Germinal center (tissue), 1 donor: ENCODE measurements around the gene INPP4B.
A peak's percentile ranks its signal among the peaks of the same experiment; 100 is the strongest.

Experiments
- DNase-seq: peaks from one replicate; pipeline ENCODE4 v3.0.0; 2012; ENCODE audit warnings: mixed read lengths, low spot score

Gene INPP4B

DNA sequence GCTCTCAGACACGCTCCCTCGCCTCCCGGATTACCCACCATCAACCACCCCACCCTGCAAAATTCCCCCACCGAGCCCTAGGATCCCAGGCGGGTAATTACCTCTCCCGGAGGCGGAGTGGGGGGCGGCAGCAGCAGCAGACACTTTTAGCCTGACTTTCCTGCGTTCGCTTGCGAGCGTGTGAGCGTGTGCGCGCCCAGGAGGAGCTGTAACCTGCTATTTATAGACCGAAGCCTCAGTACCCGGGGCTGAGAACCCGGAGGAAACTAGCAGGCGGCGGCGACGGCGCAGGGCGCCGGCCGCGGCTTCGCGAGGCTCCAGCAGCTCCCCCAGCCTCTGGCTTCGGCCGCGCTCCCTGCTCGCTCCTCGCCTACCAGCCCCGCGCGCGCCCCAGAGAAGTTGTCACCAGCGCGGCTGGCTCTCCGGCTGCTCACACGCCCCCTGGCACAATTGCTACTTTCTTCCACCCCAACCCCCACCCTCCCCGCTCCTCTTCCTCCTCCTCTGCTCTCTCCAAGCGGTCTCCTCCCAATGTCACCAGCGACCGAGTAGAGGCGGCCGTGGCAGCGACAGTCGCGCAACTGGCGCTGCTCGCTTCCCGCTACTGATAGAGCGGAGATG, at the start of gene INPP4B:
INPP4B (minus strand) TSS at position 194 of the 621 bp plus-strand sequence.
- DNase-seq = peak; percentile 2

DNA sequence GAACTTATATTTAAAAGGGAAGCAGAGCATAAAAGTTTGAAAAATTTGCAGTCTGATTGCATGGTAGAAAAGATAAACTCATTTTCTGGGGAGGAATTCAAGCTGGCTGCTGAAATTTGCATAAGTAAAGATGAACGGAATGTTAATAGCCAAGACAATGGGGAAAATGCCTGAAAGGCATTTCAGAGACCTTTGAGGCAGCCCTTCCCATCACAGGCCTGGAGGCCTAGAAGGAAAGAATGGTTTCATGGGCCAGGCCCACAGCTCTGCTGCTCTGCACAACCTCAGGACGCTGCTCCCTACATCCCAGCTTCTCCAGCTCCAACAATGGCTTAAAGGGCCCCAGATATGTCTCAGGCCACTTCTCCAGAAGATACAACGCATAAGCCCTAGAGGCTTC, 46.9 kb upstream of the INPP4B start:
- DNase-seq = no peak

DNA sequence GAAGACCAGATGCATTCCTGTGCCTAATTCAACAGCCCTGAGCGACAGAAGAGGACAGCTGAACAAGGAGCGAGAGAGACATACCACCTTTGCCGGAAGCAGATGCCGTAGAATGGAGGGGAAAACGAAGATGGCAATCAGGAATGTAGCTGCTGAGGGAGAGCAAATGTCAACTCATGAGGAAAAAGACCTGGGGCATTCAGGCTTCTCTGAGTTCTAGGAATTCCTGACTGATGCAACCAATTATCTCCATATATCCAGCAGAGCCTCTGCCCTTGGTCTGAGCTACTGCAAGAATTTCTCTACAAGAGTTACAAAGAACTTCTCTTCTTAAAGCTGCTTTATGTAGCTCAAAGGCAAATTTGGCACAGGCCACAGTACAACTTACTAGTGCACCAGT, 40.5 kb upstream of the INPP4B start:
- no peak for DNase-seq

DNA sequence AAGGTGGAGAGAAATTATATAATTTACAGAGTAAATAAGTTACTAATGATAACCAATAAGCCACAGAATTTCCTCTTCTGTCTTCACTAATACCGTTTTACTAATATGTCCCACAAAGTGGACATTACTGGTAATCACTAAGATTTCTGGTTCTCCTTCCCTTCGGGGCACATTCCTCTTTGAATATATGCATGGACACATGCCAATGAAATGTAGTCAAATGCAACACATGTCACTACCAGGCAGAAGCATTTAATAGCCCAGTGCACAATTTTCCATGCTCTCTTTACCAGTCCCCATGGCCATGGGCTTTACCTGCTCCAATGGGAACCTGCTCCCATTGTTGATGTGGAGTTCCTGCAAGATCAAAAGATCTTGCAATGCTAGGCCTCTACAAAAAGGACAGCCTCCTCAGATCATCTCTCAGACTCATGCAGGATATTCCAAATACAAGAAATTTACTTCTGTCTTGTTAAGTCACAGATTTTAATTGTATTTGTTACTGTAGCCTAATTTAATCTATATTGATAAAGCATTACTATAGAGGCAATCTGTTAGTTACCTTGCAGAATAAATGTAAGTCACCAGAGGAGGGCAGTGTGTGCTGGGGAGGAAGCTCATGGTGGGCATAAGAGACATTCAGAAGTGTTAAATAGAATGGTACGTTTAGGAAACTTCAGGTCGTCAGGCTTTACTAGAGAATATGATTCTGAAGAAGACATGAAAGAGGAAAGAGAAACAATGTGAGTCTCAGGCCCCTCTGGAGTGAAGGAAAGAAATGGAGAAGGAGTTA, 37.1 kb upstream of the INPP4B start:
- DNase-seq = no peak

DNA sequence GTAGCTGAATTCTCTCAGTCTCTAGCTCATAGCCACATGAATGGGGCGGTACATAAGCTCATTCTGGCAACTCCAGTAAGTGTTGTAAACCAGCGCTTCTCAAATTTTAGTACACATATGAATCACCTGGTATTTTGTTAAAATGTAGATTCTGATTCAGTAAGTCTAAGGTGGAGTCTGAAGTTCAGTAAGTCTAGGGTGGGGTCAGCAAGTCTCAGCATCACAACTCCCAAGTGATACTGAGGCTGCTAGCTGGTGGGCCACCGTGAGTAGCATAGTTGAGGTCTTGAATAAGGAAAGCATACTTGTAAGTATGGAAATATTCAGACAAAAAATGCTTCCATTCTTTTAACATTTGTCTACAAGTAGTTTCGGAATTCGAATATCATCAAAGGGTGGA, 36.1 kb upstream of the INPP4B start:
- no peak for DNase-seq

DNA sequence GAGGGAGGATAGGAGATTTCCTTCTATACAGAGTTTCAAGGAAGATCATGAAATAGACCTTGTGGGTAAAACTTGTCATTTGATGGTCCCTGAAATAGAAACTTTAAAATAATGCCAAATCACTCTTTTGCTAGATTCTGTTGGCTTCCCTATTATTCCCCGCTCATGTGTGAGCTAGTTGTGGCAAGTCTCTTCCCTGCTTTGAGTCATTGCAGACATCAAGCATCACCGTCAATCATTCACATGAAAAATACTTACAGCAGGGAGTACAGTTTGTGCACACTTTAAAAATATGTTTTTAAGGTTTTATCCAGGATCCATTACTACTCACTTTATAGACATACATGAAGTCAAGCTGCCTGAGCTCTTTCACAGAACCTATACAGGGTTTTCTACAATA, 35.2 kb upstream of the INPP4B start:
- DNase-seq = no peak

DNA sequence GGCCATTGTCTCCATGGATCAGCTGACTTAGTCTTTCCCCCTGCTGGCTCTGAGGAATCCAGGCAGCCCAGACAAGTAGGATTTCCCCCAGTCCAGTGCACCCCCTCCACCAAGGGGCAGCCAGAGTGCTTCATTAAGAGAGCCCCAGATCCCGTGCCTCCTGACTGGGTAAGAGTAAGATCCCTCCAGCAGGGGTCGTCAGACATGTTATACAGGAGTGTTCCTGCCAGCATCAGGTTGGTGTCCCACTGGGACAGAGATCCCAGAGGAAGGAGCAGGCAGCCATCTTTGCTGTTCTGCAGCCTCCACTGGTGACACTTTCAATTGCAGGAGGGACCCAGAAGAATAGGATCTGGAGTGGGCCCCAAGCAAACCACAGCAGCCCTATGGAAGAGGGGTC, 29.0 kb upstream of the INPP4B start:
- no peak for DNase-seq

DNA sequence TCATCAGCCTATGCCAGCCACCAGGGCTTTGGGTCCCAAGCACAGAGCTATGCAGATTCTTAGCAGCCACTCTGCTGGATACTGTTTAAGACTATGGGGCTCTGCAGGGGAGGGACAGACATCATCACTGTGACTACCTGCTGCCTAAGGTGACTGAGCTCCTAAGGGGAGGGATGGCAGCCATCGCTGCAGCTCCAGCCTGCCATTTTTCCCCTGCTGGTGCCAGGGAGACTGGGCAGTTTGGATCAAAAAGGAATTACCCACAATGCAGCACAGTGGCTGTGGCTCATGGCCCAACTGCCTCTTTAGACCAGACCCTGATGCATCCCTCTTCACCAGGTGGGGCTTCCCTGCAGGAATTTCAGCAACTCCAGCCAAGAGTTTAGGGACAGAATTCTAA, 28.6 kb upstream of the INPP4B start:
- no peak for DNase-seq

DNA sequence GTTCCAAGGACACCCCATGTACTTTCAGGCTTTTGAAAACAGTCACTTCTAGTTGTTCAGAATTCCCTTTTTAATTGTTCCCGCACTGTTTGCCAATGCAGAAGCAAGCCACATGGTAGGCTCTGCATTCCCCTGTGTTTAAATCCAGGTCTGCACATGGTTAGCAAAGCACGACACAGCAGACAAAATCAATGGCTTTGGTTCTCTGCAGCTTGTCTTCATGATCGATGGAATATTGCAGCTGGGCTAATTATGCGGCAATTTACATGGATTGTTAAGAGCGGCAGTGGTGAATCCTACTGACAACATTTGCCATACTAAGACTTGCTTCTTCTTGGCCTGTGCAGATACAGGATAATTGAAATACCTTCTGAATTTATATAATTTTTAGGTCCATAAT, 20.6 kb upstream of the INPP4B start:
- DNase-seq = no peak

DNA sequence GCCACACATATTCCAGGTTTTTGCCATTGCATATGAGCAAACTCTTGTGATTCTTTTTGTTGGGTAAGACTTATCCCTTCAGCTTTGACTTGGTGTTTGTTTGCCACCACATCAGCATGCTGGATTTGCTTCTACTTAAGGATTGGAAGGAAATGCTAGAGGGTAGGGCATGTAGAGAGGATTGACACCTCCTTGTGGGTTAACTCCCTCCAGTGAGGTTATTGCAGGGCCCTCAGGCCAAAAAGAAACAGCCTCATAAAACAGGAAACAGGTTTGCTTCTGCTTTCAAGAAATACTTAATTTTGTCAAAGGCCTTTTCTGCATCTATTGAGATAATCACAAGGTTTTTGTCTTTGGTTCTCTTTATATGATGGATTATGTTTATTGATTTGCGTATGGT, 15.2 kb upstream of the INPP4B start:
- no peak for DNase-seq

DNA sequence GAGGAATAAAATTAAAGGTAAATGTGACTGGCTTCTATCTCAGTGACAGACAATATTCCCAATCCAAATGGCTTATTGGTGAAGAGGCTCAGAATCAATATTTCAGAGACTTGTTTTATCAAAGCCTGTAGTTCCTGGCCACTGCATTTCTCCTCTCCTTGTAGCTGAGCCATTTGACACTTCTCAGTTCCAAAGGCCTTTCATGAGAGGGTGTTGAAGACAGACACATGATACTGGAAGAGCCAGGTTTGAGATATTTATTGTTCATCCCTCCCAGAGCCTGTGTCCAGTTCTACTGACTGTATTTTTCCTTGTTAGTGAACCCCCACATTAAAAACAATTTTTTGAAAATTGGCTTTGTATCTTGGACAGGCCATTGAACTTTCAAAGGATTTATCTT, 12.9 kb upstream of the INPP4B start:
- DNase-seq = no peak

DNA sequence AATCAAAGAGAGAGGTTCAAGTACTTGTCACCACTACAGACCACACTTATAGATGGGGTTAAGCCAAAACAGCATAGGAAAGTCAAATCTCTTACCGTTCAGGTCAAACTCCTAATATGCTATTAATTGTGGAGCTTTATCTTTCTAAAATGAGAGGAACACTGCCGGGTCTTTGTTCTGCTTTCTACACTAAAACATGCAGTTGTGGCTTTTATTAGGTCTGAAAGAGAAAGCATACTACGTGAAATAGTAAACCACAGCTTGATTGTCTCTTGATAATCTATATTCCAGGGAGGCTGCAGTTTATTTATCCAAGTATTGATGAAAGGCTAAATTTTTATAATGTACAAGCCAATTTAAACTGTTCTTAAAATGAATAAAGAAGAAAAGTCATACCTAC, 12.3 kb upstream of the INPP4B start:
- DNase-seq = no peak

DNA sequence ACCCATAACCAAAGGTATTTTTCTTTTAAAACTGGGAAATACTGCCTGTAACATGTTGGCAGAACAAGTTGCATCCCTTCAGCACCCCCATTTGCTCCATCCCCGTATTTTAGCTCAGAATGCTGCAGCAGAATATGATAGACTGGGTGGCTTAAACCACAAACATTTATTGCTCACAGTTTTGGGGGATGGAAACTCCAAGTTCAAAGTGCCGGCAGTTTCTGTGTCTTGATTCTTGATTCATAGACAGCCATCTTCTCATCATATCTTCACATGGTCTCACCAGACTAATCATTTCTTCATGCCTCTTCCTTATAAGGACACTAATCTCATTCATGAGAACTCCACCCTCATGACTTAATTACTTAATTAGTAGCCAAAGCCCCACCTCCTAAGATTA, 10.5 kb upstream of the INPP4B start:
- no peak for DNase-seq

DNA sequence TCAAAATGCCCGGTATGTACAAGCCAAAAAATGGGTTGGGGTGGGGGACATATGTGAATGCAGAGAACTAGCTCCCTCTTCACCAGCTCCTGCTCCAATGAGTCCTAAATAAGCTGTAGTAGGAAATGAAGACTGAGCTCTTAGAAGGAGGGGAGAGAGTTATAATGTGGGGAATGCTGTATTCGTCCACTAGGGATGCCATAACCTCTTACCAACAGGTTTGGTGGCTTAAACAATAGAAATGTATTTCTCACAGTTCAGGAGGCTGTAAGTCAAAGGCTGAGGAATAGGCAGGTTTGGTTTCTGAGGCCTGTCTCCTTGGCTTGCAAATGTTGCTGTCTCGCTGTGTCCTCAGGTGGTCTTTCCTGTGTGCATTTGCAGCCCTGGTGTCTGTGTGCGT, 4.4 kb upstream of the INPP4B start:
- DNase-seq = no peak

DNA sequence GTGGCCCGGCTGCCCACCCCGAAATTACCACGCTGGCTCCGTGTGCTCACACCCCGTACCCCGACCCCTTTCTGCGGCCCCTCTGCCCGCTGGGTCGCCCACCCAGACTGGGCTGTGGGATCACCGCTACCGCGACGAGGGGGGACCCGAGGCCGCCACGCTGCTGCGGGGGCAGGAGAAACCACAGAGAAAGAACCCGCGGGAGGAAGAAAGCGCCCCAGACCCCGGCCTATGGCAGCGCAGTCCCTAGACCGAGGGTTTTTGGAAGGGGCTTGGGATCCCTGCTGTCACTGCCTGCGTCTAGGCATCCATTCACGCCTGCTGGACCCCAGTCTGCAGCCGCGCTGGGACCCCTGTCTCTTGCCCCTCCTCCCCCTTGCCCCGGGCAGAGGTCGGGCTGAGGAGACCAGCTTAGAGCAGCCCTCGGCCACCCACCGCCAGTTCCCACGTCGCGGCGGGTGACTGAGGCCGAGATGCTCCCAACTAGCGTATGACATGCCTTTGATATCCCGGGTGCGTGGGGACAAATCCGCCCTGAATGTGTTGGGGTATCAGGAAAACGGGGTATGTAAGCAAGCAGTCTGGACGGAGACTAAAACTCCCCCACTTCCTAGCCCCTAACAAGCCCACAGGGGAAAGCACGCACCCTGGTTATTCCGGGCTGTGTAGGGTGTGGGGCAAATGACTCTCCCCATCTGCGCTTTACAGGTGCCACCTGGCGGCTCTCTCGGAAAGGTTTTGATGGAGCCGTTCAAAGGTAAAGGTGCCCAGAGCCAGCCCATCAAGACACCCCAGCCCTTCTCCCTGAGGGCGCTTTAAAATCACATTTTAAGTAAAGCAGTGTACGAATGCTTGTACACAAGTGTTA, 862 bp upstream of the INPP4B start:
- peak; percentile 13 for DNase-seq

DNA sequence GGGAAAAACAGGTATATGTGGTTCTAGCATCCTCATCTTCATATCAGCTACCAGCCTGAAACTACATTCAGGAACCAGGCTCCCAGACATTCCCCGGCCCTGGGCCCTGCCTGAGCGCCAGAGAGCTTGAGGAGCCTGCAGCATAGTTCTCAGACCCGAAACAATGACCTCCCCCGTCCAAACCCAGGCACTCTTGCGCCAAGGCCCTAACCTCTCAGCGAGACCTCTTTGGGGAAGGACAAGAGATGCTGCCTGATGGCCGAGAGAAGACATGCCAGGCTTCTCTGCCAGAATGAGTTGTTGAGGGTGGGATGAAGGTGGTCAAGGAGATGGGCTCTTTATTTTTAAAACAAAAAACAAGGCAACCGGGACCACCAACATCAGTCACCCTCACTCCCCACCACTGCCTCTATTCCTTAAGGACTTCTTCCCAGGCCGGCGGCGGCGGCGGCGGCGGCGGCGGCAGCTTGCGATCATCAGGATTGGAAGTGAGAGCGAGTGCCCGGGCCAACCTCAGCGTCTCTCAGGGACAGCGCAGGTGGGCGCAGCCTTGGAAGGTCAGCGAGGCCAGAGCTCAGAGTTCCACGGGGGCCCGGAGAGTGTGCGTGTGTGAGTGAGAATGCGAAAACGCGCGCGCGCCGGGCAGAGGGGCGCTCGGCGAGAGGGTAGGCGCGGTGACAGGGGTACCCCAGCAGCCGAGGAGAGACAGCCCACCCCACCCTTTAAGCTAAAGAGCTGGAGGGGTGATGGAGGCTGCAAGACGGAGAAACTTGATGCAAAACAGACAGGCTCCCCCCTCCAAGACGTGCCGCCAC, 601 bp downstream of the INPP4B start:
- DNase-seq = no peak

DNA sequence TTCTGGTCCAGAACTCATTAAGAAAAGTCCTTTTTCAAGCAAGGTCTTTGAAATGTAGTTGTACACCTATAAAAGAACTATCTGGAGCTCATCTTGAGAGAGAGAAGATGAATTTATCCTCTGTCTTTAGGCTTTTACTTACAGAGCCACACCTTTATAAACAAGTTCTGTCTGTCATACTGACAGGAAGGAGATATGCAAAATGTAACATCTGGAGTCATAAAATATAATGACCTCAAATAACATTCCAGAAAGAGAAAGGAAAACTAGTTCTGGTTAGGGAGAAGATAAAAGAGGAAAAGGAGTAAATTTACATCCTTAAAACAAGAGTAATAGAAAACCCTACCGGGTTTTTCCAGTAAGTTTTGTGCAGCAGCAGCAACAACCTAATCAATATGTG, 1.3 kb downstream of the INPP4B start:
- DNase-seq = no peak

DNA sequence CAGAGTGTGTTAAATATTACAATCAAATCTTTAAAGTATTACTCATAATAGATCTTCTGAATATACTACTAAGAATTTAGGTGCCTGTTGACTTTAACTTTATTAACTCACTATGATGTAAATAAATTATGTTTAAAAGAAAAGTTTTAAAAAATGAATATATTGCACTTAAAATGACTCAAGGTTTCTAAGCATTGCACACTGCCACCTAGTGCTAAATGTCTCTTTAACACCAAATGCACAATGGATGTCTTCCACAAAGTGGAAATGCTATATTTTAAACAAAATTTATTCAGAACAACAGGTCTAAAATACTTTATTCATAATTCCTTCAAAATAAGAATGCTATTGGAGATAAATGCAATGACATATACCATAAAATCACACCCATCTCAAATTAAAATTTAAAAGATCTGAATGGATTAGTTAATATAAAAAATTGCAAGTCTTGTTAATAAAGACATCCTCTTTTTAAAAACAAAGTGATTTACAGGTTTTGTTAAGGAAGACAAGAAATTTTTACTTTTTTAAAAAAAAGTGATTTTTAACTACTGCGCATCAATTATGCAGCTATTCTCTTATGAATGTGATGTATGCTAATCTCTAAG, 5.5 kb downstream of the INPP4B start:
- DNase-seq = no peak

DNA sequence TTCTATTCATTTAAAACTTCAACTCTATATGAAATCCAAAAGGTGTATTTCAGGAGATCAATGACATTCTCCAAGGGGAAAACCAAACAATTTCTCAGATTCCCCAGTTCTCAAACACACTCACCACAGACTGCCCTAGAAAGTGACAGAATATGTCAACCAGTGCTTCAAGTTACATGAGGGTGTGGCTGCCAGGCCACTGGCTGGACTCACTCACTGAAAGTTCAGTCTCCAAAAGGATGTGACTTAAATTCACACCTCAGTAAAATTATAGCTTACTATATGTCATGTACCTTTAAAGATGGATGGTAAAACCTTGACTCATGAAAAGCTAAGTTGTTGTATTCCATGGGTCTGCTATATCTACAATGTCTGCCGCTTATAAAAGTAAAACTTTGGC, 7.3 kb downstream of the INPP4B start:
- no peak for DNase-seq

DNA sequence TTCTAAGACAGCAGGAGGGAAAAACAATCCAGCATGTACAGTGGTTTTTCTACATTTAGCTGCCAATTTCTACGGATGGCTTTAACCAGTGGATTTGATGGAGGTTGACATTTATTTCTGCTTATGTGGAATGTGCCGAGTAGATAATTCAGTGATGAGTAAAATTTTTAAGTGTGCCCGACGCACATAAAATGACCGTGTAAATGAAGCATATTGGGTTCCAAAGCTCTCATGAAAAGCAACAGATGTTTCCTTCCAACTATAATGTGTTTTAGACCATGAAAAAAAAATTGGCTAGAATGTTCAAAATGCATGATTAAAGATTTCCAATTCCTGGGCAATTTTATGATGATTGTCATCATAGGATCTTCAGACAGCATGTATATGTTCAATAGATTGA, 14.1 kb downstream of the INPP4B start:
- DNase-seq = no peak

DNA sequence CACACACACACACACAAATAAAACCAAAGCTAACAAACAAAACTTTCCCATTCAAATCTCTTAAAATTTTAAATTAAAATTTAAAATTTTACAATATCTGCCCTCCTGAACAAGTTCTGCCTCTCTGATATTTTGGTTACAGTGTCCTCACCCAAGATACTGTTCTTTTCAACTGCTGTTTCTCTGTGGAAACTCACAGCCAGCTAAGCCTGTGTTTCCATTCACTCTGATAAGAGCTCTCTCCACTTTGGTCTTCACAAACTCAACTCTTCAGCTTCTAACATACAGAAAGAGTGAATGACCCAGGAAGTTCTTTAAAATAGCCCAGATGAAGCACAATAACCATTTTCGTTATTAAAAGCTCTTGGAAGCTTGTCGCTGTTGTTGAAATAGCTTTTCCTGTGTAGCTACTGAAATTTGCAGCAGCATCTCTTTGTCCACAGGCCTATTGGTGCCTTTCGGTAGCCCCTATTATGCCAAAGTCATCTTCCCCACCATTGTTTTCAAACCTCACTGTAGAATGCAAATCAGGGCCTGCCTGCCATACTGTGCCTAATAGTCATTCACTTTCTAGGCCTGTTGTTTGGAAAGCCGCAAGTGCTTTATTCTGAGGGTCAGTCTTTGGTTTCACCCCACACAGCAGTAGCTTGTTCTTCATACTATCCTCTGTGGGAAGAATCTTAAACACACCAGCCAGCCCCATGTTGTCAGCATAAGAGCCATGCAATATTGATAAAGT, 19.4 kb downstream of the INPP4B start:
- no peak for DNase-seq
